HG03066 (cell line): Measurements from ENCODE around the gene NMT1.
A peak's percentile ranks its signal among the peaks of the same experiment; 100 is the strongest.

Experiments
- ATAC-seq: cut with Tn5 transposase; IDR thresholded peaks from one replicate; pipeline ENCODE4 v1.9.1; 2021; ENCODE audit warnings: low read depth; ENCODE audit not compliant: unreplicated experiment

NMT1 gene

GRCh38 chr17:45132572-45133463 is 71.7 kb downstream of the NMT1 start:
- peak; percentile 39 for ATAC-seq

- ATAC-seq: peak; percentile 71
These were observed 74.3 kb downstream of the NMT1 start, which contains the start of gene ACBD4 for GRCh38 chr17:45135192-45135977. Gene ACBD4, plus strand, starts transcription at chr17:45135687. Its CDS starts 458 bp downstream, at chr17:45136145.

GRCh38 chr17:45135978-45136791 is 75.1 kb downstream of the NMT1 start:
- ATAC-seq: no peak

- ATAC-seq: no peak
These were observed 75.9 kb downstream of the NMT1 start for GRCh38 chr17:45136846-45137560.

GRCh38 chr17:45137561-45138305 is 76.6 kb downstream of the NMT1 start:
- ATAC-seq: no peak

GRCh38 chr17:45138911-45139532 is 77.9 kb downstream of the NMT1 start:
- no peak for ATAC-seq

GRCh38 chr17:45139533-45139920 is 78.4 kb downstream of the NMT1 start:
- no peak for ATAC-seq

GRCh38 chr17:45143094-45143670 is 82.1 kb downstream of the NMT1 start:
- no peak for ATAC-seq

- no peak for ATAC-seq
These were observed 82.7 kb downstream of the NMT1 start for GRCh38 chr17:45143767-45144198.

- no peak for ATAC-seq
These were observed 83.3 kb downstream of the NMT1 start for GRCh38 chr17:45144199-45145034.

- ATAC-seq: no peak
These were observed 83.9 kb downstream of the NMT1 start for GRCh38 chr17:45145035-45145389.

- no peak for ATAC-seq
These were observed 85.0 kb downstream of the NMT1 start for GRCh38 chr17:45146166-45146565.

GRCh38 chr17:45146592-45146889 is 85.4 kb downstream of the NMT1 start:
- ATAC-seq: no peak

GRCh38 chr17:45146890-45147580 is 85.9 kb downstream of the NMT1 start:
- ATAC-seq: peak; percentile 4

- peak; percentile 26 for ATAC-seq
These were observed 86.6 kb downstream of the NMT1 start for GRCh38 chr17:45147581-45148182.

- peak; percentile 55 for ATAC-seq
These were observed 87.3 kb downstream of the NMT1 start, which contains the start of gene HEXIM1 for GRCh38 chr17:45148183-45149036. Gene HEXIM1, plus strand, starts transcription at chr17:45148475. Its CDS starts 716 bp downstream, at chr17:45149191.
